Measurements from ENCODE around the gene C4orf54. TPM values are rescaled to one million over a fixed set of nuclear protein-coding genes. Genes with fewer than 3 reads are reported as not detected.

C4orf54 gene
- total RNA-seq, 2 experiments from 2014 or later: not detected

DNA sequence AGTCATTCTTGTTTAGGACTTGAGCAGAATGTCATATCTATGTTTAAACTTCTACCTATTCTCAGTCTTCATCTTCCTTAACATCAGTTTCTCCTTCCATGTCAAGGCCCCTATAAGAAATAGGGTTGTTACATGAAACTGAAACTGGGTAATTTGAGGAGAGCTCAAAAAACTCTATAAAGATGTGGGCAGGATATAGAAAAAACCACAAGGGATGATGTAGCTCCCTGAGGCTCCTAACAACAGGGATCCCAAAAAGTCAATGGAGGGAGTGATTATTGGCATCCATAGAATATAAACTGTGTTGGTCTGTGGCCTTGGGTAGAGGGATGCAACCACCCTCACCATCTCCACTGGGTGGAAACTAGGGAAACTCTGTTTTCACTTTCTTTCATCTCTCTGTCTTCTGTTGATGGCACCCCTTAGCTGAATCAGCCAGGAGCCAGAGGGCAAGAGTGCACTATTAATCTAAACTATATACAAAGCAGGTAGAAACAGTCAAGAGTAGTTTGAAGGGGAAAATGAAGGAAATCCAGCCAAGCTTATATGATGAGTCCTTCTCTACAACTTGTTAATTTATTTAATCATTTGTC is 27.6 kb downstream of the C4orf54 start:
- no peak for DNase-seq
- H3K9me3 Mint-ChIP-seq: no peaks in the 10 kb centered on the region
- no peak overlapping the region for H3K4me3 Mint-ChIP-seq
- ATAC-seq: peak; percentile 20
- H3K27ac Mint-ChIP-seq: no peak overlapping the region
- H3K27me3 Mint-ChIP-seq: peaks cover 9% of the 10 kb centered on the region
- TF ChIP-seq, protein P1, sequence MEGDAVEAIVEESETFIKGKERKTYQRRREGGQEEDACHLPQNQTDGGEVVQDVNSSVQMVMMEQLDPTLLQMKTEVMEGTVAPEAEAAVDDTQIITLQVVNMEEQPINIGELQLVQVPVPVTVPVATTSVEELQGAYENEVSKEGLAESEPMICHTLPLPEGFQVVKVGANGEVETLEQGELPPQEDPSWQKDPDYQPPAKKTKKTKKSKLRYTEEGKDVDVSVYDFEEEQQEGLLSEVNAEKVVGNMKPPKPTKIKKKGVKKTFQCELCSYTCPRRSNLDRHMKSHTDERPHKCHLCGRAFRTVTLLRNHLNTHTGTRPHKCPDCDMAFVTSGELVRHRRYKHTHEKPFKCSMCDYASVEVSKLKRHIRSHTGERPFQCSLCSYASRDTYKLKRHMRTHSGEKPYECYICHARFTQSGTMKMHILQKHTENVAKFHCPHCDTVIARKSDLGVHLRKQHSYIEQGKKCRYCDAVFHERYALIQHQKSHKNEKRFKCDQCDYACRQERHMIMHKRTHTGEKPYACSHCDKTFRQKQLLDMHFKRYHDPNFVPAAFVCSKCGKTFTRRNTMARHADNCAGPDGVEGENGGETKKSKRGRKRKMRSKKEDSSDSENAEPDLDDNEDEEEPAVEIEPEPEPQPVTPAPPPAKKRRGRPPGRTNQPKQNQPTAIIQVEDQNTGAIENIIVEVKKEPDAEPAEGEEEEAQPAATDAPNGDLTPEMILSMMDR (IDR thresholded peaks at IDR 0.05): no peak
- no peaks in the 10 kb centered on the region for H3K36me3 Mint-ChIP-seq (ENCODE audit: low read depth)
- intact Hi-C loops (cut with micrococcal nuclease): no loop called here
- POLR2A ChIA-PET: no interaction called here
- H3K4me1 Mint-ChIP-seq (ENCODE audit: low read depth): peaks cover 7% of the 10 kb centered on the region
- CTCF ChIA-PET: interaction anchor here (1.1 kb wide), 1 partner anchor 178 kb away, joined by 6 read pairs; no protein-coding TSS in a partner anchor

DNA sequence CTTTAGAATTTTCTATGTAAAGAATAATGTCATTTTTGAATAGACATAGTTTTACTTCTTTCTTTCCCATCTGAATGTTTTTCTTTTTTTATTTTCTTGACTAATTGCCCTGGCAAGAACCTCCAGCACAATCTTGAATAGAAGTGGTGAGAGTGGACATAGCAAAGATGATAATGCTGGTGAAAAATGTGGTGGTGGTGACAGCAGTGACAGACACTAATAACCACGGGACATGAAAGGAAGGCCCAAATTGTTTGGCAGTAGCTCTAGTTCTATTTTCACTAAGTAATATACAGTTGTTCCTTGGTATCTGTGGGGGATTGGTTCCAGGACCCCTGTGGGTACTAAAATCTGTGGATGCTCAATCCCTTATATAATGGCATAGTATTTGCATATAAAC is 29.6 kb downstream of the C4orf54 start:
- Mint-ChIP-seq H3K36me3 (ENCODE audit: low read depth) (no peaks in the 10 kb centered on the region), H3K4me1 (ENCODE audit: low read depth) (peaks cover 10% of the 10 kb centered on the region), H3K4me3 (no peak overlapping the region), H3K27ac (no peak overlapping the region), H3K27me3 (peaks cover 10% of the 10 kb centered on the region), H3K9me3 (no peaks in the 10 kb centered on the region)
- ATAC-seq: no peak
- CTCF ChIA-PET: no interaction called here
- DNase-seq: no peak
- intact Hi-C loops (cut with micrococcal nuclease): no loop called here
- POLR2A ChIA-PET: no interaction called here
- TF ChIP-seq, protein P1 (IDR thresholded peaks at IDR 0.05): no peak

DNA sequence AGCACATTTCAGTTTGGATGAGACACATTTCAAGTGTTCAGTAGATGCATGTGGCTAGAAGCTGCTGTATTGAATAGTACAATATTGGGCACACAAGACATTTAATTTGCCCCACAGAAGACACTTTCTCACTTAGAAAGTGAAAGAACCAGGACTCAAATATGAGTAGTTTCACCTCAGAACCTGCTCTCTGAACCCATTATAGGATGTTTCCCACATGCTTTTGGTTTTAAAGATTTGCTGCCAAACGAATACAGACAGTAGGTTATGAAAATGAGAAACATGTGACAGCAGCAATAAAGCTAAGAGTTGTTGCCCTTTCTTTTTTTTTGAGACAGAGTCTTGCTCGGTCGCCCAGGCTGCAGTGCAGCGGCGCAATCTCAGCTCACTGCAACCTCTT is 32.3 kb downstream of the C4orf54 start:
- H3K27ac Mint-ChIP-seq: no peak overlapping the region
- no peak for DNase-seq
- H3K36me3 Mint-ChIP-seq (ENCODE audit: low read depth): no peaks in the 10 kb centered on the region
- no peak for ATAC-seq
- TF ChIP-seq, protein P1 (IDR thresholded peaks at IDR 0.05): no peak
- no peak overlapping the region for H3K4me3 Mint-ChIP-seq
- no peaks in the 10 kb centered on the region for H3K9me3 Mint-ChIP-seq
- peaks cover 7% of the 10 kb centered on the region for H3K27me3 Mint-ChIP-seq
- intact Hi-C loops (cut with micrococcal nuclease): no loop called here
- H3K4me1 Mint-ChIP-seq (ENCODE audit: low read depth): peaks cover 10% of the 10 kb centered on the region
- CTCF ChIA-PET: no interaction called here
- POLR2A ChIA-PET: no interaction called here

DNA sequence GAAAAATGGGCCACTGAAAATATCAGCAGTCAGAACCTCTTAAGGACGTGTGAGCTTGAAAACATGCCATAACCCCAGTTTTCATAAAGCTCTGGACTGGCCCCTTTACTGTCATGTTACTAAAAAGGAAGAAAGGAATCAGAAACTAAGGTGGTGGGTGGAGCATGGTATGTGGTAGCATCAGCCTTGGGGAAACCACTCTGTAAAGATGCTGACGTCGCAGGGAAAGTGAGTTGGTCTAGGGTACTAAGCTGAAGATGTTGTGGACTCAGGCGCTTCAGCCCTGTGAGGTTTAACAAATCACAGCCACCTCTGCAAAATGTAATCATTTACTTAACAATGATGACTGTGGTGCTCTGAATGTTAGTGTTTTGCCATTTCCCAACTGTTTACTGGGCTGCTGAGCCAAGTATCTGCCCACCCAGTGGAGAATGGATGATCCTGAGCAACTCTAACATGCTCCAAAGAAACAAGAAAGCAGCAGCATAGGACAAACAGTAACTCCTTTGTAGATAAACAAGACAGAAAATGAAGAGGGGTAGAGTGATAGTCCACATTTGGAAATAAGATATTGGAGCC is 33.4 kb downstream of the C4orf54 start:
- POLR2A ChIA-PET: interaction anchor here (0.8 kb wide), 1 partner anchor 9 kb away, joined by 4 read pairs; no protein-coding TSS in a partner anchor
- H3K4me3 Mint-ChIP-seq: no peak overlapping the region
- no peaks in the 10 kb centered on the region for H3K9me3 Mint-ChIP-seq
- no peaks in the 10 kb centered on the region for H3K36me3 Mint-ChIP-seq (ENCODE audit: low read depth)
- peaks cover 7% of the 10 kb centered on the region for H3K27me3 Mint-ChIP-seq
- intact Hi-C loops (cut with micrococcal nuclease): no loop called here
- peak; percentile 72 for ATAC-seq
- CTCF ChIA-PET: no interaction called here
- peak; percentile 13 for DNase-seq
- H3K27ac Mint-ChIP-seq: no peak overlapping the region
- H3K4me1 Mint-ChIP-seq (ENCODE audit: low read depth): peaks cover 3% of the 10 kb centered on the region
- TF ChIP-seq, protein P1 (IDR thresholded peaks at IDR 0.05): no peak

DNA sequence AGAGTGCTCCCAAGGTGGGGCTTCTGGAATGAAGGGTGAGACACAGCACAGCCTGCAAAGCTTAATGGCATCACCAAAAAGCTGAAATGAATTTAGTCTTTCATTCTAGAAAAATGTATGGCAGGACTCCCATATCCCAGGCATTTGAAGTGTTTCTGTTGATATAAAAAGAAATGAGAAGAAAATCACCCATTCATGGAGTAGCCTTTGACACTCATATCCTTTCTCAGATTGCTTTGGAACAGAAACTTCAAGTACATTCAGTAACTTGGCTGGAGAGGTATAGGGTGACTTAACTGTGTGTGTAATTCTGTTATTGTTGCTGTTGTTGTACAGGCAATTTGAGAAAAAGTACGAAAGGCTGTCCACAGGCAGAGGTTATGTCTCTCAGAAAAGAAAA is 35.3 kb downstream of the C4orf54 start:
- CTCF ChIA-PET: no interaction called here
- ATAC-seq (no peak), DNase-seq (no peak)
- Mint-ChIP-seq H3K4me3 (no peak overlapping the region), H3K4me1 (ENCODE audit: low read depth) (peaks cover 3% of the 10 kb centered on the region), H3K27ac (no peak overlapping the region), H3K27me3 (peaks cover 7% of the 10 kb centered on the region), H3K9me3 (no peaks in the 10 kb centered on the region), H3K36me3 (ENCODE audit: low read depth) (no peaks in the 10 kb centered on the region)
- intact Hi-C loops (cut with micrococcal nuclease): no loop called here
- POLR2A ChIA-PET: no interaction called here
- TF ChIP-seq, protein P1 (IDR thresholded peaks at IDR 0.05): no peak

Measured in activated CD8-positive, alpha-beta T cell treated with anti-CD3 and anti-CD28 coated beads for 36 hours (primary cell).